Neural cell (in vitro differentiated cells): Measurements from ENCODE around the gene CYRIA. TPM values are rescaled to one million over a fixed set of nuclear protein-coding genes. Genes with fewer than 3 reads are reported as not detected.
A peak's percentile ranks its signal among the peaks of the same experiment; 100 is the strongest.

Source experiments
- H2AFZ ChIP-seq: fragments of 200-600, 300-800 bp; sonication (generic), shearing (Covaris generic); 2 replicates; pipeline ENCODE4 v1.6.0; 2014; ENCODE audit warnings: low read depth, mild to moderate bottlenecking, antibody characterized with exemption, low read length, moderate library complexity
- H3F3A ChIP-seq: fragments of 200-600 bp; shearing (Covaris generic); 2 replicates; pipeline ENCODE4 v1.6.1; 2016; ENCODE audit warnings: mild to moderate bottlenecking, moderate library complexity, mixed read lengths, antibody characterized with exemption, low read length; ENCODE audit not compliant: insufficient read depth, poor library complexity, severe bottlenecking
- H3K27ac ChIP-seq: fragments of 200-600, 300-800 bp; sonication (generic), shearing (Covaris generic); 2 replicates; pipeline ENCODE4 v1.5.1; 2014; ENCODE audit warnings: mild to moderate bottlenecking, low read length, moderate library complexity
- H3K27me3 ChIP-seq: fragments of 300-800, 200-600 bp; sonication (generic), shearing (Covaris generic); 2 replicates; pipeline ENCODE4 v1.6.0; 2014; ENCODE audit warnings: mild to moderate bottlenecking, low read depth, low read length, moderate library complexity; ENCODE audit not compliant: insufficient read depth
- H3K36me3 ChIP-seq: fragments of 300-800, 200-600 bp; sonication (generic), shearing (Covaris generic); 2 replicates; pipeline ENCODE4 v1.5.1; 2014; ENCODE audit warnings: mild to moderate bottlenecking, antibody characterized with exemption, low read length, moderate library complexity; ENCODE audit not compliant: insufficient read depth
- H3K4me2 ChIP-seq: fragments of 300-800, 200-600 bp; sonication (generic), shearing (Covaris generic); 2 replicates; pipeline ENCODE4 v1.6.0; 2014; ENCODE audit warnings: mild to moderate bottlenecking, low read length
- H3K4me3 ChIP-seq: fragments of 300-800, 200-600 bp; sonication (generic), shearing (Covaris generic); 2 replicates; pipeline ENCODE4 v1.5.1; 2014; ENCODE audit warnings: mild to moderate bottlenecking, low read length, moderate library complexity
- H3K79me2 ChIP-seq: fragments of 200-600 bp; shearing (Covaris generic); replicated peaks from 2 replicates; pipeline ENCODE4 v1.6.0; 2014; ENCODE audit warnings: mild to moderate bottlenecking, low read length, moderate library complexity; ENCODE audit not compliant: insufficient read depth
- H3K9ac ChIP-seq: fragments of 300-800, 200-600 bp; sonication (generic), shearing (Covaris generic); 2 replicates; pipeline ENCODE4 v1.6.1; 2016; ENCODE audit warnings: mild to moderate bottlenecking, low read length, mixed read lengths
- H3K9me2 ChIP-seq: fragments of 200-600 bp; shearing (Covaris generic); 2 replicates; pipeline ENCODE4 v1.6.1; 2016; ENCODE audit warnings: mild to moderate bottlenecking, low read length, mixed read lengths; ENCODE audit not compliant: insufficient read depth
- H3K9me3 ChIP-seq: fragments of 200-600, 300-800 bp; sonication (generic), shearing (Covaris generic); 2 replicates; pipeline ENCODE4 v1.6.1; 2016; ENCODE audit warnings: mild to moderate bottlenecking, mixed run types, low read length, moderate library complexity, mixed read lengths
- H4K20me1 ChIP-seq: fragments of 200-600 bp; shearing (Covaris generic); 2 replicates; pipeline ENCODE4 v1.6.1; 2016; ENCODE audit warnings: mild to moderate bottlenecking, mixed run types; ENCODE audit not compliant: insufficient read depth
- EP300 ChIP-seq: fragments of 450-650 bp; conservative IDR thresholded peaks from 2 replicates; pipeline ENCODE4 v1.6.1; 2014; ENCODE audit warnings: antibody characterized with exemption, mild to moderate bottlenecking, moderate library complexity; ENCODE audit not compliant: poor library complexity, severe bottlenecking
- EZH2 ChIP-seq: fragments of 200-600, 300-800 bp; shearing (Covaris generic), sonication (generic); IDR thresholded peaks from 2 replicates; pipeline ENCODE4 v1.6.1; 2014; ENCODE audit warnings: antibody characterized with exemption, low read length, borderline replicate concordance, mild to moderate bottlenecking; ENCODE audit not compliant: insufficient read depth, poor library complexity, severe bottlenecking
- MXI1 ChIP-seq: fragments of 450-650 bp; conservative IDR thresholded peaks from 2 replicates; pipeline ENCODE4 v1.6.1; 2014; ENCODE audit warnings: antibody characterized with exemption, mild to moderate bottlenecking; ENCODE audit not compliant: poor library complexity, severe bottlenecking
- POLR2AphosphoS5 ChIP-seq: IDR thresholded peaks from 2 replicates; pipeline ENCODE4 v1.6.1; 2012
- RAD21 ChIP-seq: fragments of 450-650 bp; conservative IDR thresholded peaks from 2 replicates; pipeline ENCODE4 v1.6.1; 2014; ENCODE audit warnings: antibody characterized with exemption, mild to moderate bottlenecking, moderate library complexity
- SMC3 ChIP-seq: fragments of 450-650 bp; conservative IDR thresholded peaks from 2 replicates; pipeline ENCODE4 v1.6.1; 2014; ENCODE audit warnings: antibody characterized with exemption, mild to moderate bottlenecking, moderate library complexity; ENCODE audit not compliant: poor library complexity
- TAF1 ChIP-seq: IDR thresholded peaks from 2 replicates; pipeline ENCODE4 v1.6.1; 2012; ENCODE audit warnings: low read depth
- polyA plus RNA-seq: library from polyadenylated mRNA; depleted of rRNA; stranded (reverse); fragments of >200 nt; gene quantifications from 2 replicates; pipeline ENCODE4 v1.2.3, GENCODE V29; 2014
- TF ChIP-seq, protein P1 (sequence below): fragments of 450-650 bp; IDR thresholded peaks from 2 replicates; pipeline ENCODE4 v1.5.1; 2014; ENCODE audit warnings: antibody characterized with exemption, mild to moderate bottlenecking, moderate library complexity; ENCODE audit not compliant: poor library complexity, severe bottlenecking
- TF ChIP-seq, protein P2 (sequence below): IDR thresholded peaks from 2 replicates; pipeline ENCODE4 v1.6.1; 2012; ENCODE audit warnings: borderline replicate concordance

The CYRIA gene
- polyA plus RNA-seq, 1 donor from 2014 or later: 67.0 TPM

GRCh38 chr2:16674154-16674553, 8.5 kb upstream of the CYRIA start:
- H4K20me1 ChIP-seq: no peaks in the 10 kb centered on the region
- H3K9ac ChIP-seq: no peak overlapping the region
- no peaks in the 10 kb centered on the region for H3K79me2 ChIP-seq
- no peak overlapping the region for H2AFZ ChIP-seq
- H3K4me3 ChIP-seq: no peak overlapping the region
- no peaks in the 10 kb centered on the region for H3K36me3 ChIP-seq
- no peaks in the 10 kb centered on the region for H3K9me2 ChIP-seq
- H3K9me3 ChIP-seq: no peaks in the 10 kb centered on the region
- H3K27ac ChIP-seq: peak overlapping the region; percentile 69
- H3K27me3 ChIP-seq: no peaks in the 10 kb centered on the region
- no peak for TF ChIP-seq EZH2
- TF ChIP-seq POLR2AphosphoS5: peak; percentile 57
- peak; percentile 95 for TF ChIP-seq EP300
- no peaks in the 10 kb centered on the region for H3F3A ChIP-seq
- H3K4me2 ChIP-seq: no peak overlapping the region

DNA sequence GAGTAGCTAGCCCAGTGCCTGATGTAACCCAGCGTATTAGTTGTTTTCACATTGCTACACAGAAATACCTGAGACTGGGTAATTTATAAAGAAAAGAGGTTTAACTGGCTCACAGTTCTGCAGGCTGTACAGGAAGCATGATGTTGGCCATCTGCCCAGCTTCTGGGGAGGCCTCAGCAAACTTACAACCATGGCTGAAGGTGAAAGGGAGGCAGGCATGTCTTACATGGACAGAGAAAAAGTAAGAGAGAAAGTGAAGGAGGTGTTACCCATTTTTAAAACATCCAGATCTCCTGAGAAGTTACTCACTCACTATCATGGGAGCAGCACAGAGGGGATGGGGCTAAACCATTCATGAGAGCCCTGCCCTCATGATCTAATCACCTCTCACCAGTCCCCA, 6.1 kb upstream of the CYRIA start:
- no peaks in the 10 kb centered on the region for H3K9me2 ChIP-seq
- H4K20me1 ChIP-seq: no peaks in the 10 kb centered on the region
- no peak overlapping the region for H3K27ac ChIP-seq
- H3F3A ChIP-seq: no peaks in the 10 kb centered on the region
- H3K79me2 ChIP-seq: no peaks in the 10 kb centered on the region
- no peaks in the 10 kb centered on the region for H3K27me3 ChIP-seq
- TF ChIP-seq EZH2 (no peak), RAD21 (no peak)
- H3K9ac ChIP-seq: no peak overlapping the region
- H3K4me2 ChIP-seq: no peak overlapping the region
- H2AFZ ChIP-seq: no peak overlapping the region
- H3K9me3 ChIP-seq: no peaks in the 10 kb centered on the region
- no peak overlapping the region for H3K4me3 ChIP-seq
- H3K36me3 ChIP-seq: no peaks in the 10 kb centered on the region

GRCh38 chr2:16669388-16669787, 3.8 kb upstream of the CYRIA start:
- no peak overlapping the region for H3K27ac ChIP-seq
- H3K4me3 ChIP-seq: no peak overlapping the region
- no peaks in the 10 kb centered on the region for H3K9me3 ChIP-seq
- no peaks in the 10 kb centered on the region for H3K9me2 ChIP-seq
- H3K36me3 ChIP-seq: no peaks in the 10 kb centered on the region
- peaks cover 9% of the 10 kb centered on the region for H3K79me2 ChIP-seq
- H3K27me3 ChIP-seq: no peaks in the 10 kb centered on the region
- no peak overlapping the region for H3K9ac ChIP-seq
- H4K20me1 ChIP-seq: no peaks in the 10 kb centered on the region
- TF ChIP-seq EZH2 (no peak), RAD21 (no peak), MXI1 (no peak), SMC3 (no peak), EP300 (no peak)
- TF ChIP-seq, protein P1, sequence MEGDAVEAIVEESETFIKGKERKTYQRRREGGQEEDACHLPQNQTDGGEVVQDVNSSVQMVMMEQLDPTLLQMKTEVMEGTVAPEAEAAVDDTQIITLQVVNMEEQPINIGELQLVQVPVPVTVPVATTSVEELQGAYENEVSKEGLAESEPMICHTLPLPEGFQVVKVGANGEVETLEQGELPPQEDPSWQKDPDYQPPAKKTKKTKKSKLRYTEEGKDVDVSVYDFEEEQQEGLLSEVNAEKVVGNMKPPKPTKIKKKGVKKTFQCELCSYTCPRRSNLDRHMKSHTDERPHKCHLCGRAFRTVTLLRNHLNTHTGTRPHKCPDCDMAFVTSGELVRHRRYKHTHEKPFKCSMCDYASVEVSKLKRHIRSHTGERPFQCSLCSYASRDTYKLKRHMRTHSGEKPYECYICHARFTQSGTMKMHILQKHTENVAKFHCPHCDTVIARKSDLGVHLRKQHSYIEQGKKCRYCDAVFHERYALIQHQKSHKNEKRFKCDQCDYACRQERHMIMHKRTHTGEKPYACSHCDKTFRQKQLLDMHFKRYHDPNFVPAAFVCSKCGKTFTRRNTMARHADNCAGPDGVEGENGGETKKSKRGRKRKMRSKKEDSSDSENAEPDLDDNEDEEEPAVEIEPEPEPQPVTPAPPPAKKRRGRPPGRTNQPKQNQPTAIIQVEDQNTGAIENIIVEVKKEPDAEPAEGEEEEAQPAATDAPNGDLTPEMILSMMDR: no peak
- no peak overlapping the region for H3K4me2 ChIP-seq
- no peak overlapping the region for H2AFZ ChIP-seq
- no peaks in the 10 kb centered on the region for H3F3A ChIP-seq

DNA sequence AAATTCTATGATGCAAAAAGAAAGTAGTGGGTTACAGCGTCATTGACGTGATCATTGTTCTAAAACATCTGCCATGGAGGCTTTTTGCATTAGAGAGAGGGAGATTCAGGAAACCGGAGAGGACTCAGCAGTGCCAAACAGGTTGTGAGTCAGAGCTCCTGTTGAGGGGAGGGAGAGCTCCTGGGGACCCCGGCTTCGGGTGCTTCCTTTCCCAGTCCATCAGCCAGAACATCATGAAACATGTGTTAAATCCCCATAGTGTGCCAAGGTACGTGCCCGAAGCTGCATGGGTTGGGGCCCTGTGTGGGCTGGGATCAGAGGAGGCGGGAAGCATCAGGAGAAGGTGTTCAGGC, 791 bp upstream of the CYRIA start:
- TF ChIP-seq, protein P2, sequence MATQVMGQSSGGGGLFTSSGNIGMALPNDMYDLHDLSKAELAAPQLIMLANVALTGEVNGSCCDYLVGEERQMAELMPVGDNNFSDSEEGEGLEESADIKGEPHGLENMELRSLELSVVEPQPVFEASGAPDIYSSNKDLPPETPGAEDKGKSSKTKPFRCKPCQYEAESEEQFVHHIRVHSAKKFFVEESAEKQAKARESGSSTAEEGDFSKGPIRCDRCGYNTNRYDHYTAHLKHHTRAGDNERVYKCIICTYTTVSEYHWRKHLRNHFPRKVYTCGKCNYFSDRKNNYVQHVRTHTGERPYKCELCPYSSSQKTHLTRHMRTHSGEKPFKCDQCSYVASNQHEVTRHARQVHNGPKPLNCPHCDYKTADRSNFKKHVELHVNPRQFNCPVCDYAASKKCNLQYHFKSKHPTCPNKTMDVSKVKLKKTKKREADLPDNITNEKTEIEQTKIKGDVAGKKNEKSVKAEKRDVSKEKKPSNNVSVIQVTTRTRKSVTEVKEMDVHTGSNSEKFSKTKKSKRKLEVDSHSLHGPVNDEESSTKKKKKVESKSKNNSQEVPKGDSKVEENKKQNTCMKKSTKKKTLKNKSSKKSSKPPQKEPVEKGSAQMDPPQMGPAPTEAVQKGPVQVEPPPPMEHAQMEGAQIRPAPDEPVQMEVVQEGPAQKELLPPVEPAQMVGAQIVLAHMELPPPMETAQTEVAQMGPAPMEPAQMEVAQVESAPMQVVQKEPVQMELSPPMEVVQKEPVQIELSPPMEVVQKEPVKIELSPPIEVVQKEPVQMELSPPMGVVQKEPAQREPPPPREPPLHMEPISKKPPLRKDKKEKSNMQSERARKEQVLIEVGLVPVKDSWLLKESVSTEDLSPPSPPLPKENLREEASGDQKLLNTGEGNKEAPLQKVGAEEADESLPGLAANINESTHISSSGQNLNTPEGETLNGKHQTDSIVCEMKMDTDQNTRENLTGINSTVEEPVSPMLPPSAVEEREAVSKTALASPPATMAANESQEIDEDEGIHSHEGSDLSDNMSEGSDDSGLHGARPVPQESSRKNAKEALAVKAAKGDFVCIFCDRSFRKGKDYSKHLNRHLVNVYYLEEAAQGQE: no peak
- TF ChIP-seq SMC3 (no peak), MXI1 (no peak), TAF1 (no peak), POLR2AphosphoS5 (no peak), RAD21 (no peak), EP300 (no peak), EZH2 (no peak)
- TF ChIP-seq, protein P1: no peak
- Histone ChIP-seq H3K9me2 (no peaks in the 10 kb centered on the region), H3K9ac (peak overlapping the region; percentile 63)

More for the DNA sequence above, 791 bp upstream of the CYRIA start:
- Histone ChIP-seq H3K9me3 (no peaks in the 10 kb centered on the region), H3K79me2 (peaks cover 30% of the 10 kb centered on the region), H3F3A (no peaks in the 10 kb centered on the region), H3K27me3 (no peaks in the 10 kb centered on the region), H4K20me1 (no peaks in the 10 kb centered on the region), H3K36me3 (no peaks in the 10 kb centered on the region), H3K4me2 (no peak overlapping the region), H2AFZ (no peak overlapping the region), H3K4me3 (peak overlapping the region; percentile 63), H3K27ac (no peak overlapping the region)
